GM13977 (cell line): Measurements from ENCODE around the gene SLC1A5.
A peak's percentile ranks its signal among the peaks of the same experiment; 100 is the strongest.

Experiments used
- DNase-seq: peaks from one replicate; pipeline ENCODE4 v3.0.0; 2012; ENCODE audit warnings: low spot score
- CTCF ChIP-seq: IDR thresholded peaks from 2 replicates; pipeline ENCODE4 v1.5.1; 2012; ENCODE audit warnings: mild to moderate bottlenecking, control low read depth; ENCODE audit not compliant: insufficient read depth; ENCODE audit errors: extremely low read depth, missing control alignments
- in situ Hi-C: fragments of 300-500 bp; cut with MboI; formaldehyde crosslinking; loops from one replicate; pipeline ENCODE4 v1.12.0; 2022; ENCODE audit warnings: low sequenced_read_pairs, low pct_unique_long_range_greater_than_20kb, mixed read lengths, inconsistent platforms; ENCODE audit not compliant: unreplicated experiment

Gene SLC1A5

GRCh38 chr19:46730187-46730586 is 58.2 kb downstream of the SLC1A5 start:
- TF ChIP-seq CTCF: no peak
- in situ Hi-C loops: no loop called here
- DNase-seq: no peak

GRCh38 chr19:46729696-46730095 is 58.7 kb downstream of the SLC1A5 start:
- in situ Hi-C loops: no loop called here
- DNase-seq: no peak
- no peak for TF ChIP-seq CTCF

GRCh38 chr19:46728693-46729339 is 59.6 kb downstream of the SLC1A5 start:
- DNase-seq: peak; percentile 92
- in situ Hi-C loops: no loop called here
- peak; percentile 99 for TF ChIP-seq CTCF

- no peak for DNase-seq
- no peak for TF ChIP-seq CTCF
- in situ Hi-C loops: no loop called here
These were observed 60.2 kb downstream of the SLC1A5 start for GRCh38 chr19:46728208-46728607.

DNA sequence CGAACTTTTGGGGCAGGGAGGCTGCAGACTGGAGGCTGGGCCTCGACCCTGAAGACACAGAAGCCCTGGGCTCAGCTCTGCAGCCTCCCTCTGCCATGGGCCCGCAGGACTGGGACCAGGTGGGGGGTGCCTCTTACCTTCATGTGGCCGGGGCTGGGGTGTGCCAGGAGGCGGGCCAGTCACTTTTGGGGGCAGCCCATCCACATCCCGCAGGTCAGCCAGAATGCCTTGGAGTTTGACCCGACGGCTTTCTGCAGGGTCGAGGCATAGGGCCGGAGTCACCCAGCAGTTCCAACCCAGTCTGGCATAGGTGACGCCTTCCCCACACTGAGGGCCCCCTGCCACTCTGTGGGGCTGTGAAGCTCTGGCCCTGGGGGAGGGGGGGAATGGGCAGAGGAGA is 60.6 kb downstream of the SLC1A5 start:
- in situ Hi-C loops: no loop called here
- TF ChIP-seq CTCF: no peak
- no peak for DNase-seq

DNA sequence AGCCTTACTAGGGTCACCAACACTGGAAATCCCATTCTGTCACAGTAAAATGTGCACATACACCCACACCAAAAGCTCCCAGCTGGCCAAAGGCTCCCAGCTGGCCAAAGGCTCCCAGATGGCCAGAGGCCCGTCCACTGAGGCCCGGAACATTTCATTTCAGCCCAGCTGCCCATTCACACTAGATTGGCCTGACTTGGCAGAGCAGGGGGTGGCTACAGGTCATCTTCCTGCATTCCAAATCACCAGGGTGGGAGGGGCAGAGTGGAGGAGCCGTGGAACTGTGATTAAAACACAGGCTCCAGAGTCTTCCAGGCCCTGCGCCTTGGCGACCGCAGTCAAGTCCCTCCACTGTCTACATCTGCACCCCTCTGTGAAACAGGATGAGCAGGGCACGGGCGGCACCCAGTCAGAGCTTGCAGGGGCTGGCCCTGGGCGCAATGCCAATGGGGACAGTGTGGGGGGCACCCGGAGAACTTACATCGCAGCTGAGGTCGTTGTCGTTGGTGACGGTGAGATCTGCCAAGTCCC is 61.4 kb downstream of the SLC1A5 start:
- no peak for TF ChIP-seq CTCF
- no peak for DNase-seq
- in situ Hi-C loops: no loop called here
